LNCaP clone FGC (cell line): Measurements from ENCODE around the gene DCANP1.

ENCODE experiments used
- DNase-seq: peaks from one replicate; pipeline ENCODE4 v3.0.0-alpha.2; 2011; ENCODE audit warnings: low read depth
- H3K4me3 ChIP-seq: 2 replicates; pipeline ENCODE4 v1.5.1; 2011; ENCODE audit warnings: mild to moderate bottlenecking, low read depth, low read length, control low read depth
- CTCF ChIP-seq: IDR thresholded peaks from 2 replicates; pipeline ENCODE4 v1.5.1; 2012; ENCODE audit warnings: mild to moderate bottlenecking; ENCODE audit not compliant: control insufficient read depth, insufficient read depth; ENCODE audit errors: extremely low read depth

DCANP1 gene

DNA sequence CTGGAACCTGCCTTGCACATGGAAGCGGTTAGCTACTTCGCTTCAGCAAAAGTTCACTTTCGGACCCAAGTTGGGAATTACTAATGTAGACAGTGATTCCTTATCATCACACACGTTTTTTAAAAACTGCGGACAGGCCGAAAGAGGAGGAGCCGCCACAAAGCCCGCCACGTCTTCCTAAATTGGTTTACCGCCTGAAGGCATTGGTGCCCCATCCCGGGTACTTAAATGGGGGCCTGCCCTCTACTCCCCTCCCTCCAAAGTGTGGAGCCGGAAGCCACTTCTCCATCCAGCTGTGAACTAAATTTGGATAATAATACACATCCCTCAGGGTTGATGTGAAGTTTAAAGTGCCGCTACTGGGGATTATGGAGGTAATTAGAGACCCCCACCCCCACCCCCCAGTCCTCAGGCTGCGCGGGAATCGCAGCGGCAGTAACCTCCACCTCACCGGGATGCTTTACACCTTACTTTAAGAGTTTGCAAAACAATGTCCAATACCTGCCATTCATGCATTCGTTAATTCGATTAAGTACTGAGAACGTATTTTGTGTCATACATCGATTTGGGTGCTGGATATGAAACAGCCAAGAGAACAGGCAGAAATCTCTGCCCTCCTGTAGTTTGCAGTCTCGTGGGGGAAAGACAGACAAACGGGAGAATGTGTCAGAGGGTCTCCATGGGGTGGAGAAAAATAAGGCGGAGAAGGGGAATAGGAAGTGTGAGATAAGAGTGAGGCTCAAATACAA lies 47.2 kb downstream of the DCANP1 start:
- TF ChIP-seq CTCF = no peak
- H3K4me3 ChIP-seq = peak overlapping the region; percentile 92
- no peak for DNase-seq

GRCh38 chr5:135398855-135399793 lies 48.0 kb downstream of the DCANP1 start, which contains the start of gene MACROH2A1:
Gene MACROH2A1, minus strand, starts transcription at chr5:135399231. Its CDS starts 10,138 bp downstream, at chr5:135389093.
- DNase-seq = peak; percentile 27
- TF ChIP-seq CTCF = no peak
- peak within 1 kb of the TSS; percentile 92 for H3K4me3 ChIP-seq

DNA sequence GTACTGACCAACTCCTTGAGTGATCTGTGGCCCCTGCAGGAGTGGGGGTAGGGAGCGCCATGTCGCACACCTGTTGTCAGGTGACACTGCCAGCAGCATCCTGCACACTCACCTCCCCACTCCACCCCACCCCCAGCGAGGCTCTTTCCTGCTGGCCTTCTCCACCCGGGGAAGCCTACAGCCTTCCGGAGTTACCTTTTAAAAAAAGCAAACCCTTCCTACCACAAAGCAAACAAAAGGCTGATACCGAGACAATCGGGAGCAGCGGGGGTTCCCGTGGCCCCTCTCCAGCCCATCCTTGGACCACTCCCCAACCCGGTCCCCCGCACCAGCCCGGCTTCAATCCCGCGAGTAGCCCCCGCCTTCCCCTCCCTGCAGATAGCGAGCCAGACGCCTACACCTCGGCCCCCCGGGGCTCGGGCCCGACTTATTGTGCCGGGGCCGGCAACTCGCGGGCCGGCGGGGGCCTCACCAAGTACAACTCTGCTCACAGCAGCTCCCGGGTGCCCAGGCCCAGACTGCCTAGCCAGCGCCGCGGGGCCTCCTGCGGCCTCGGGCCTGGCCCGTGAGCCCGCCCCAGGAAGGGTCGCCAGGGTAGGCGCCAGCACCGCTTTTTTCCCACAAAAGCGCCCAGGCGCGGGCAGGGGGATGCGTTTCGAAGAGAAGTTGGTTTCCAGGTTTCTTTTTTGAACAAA lies 48.8 kb downstream of the DCANP1 start:
- no peak for TF ChIP-seq CTCF
- H3K4me3 ChIP-seq = peak overlapping the region; percentile 92
- peak; percentile 32 for DNase-seq

GRCh38 chr5:135397084-135397483 lies 50.1 kb downstream of the DCANP1 start:
- DNase-seq = no peak
- peak overlapping the region; percentile 92 for H3K4me3 ChIP-seq
- TF ChIP-seq CTCF = no peak

GRCh38 chr5:135396459-135397055 lies 50.6 kb downstream of the DCANP1 start:
- TF ChIP-seq CTCF = no peak
- H3K4me3 ChIP-seq = peak overlapping the region; percentile 92
- DNase-seq = no peak

DNA sequence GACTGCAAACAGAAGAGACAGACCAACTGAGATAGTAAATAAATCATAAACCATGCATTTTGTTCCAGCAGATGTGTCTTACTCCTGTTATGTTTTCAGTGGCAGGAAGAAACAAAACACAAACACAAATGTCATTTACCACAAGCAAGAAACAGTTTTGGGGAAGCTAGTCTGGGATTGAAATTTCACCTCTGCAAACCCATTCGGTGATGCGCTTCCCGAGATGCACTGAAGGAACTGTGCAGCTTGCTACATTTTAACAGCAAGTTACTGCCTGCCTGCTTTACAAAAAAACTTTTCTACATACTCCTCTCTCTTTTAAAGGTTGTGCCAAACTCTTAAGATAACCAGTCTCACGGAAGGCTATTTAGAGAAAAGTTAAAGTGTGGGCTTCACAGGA lies 51.3 kb downstream of the DCANP1 start:
- no peak for TF ChIP-seq CTCF
- H3K4me3 ChIP-seq = no peak overlapping the region
- DNase-seq = no peak
